Measurements from ENCODE around the gene EYA2. TPM values are rescaled to one million over a fixed set of nuclear protein-coding genes. Genes with fewer than 3 reads are reported as not detected.

The EYA2 gene
- polyA plus RNA-seq, 4 donors: 0.50 to 0.70 TPM; not detected in 2

DNA sequence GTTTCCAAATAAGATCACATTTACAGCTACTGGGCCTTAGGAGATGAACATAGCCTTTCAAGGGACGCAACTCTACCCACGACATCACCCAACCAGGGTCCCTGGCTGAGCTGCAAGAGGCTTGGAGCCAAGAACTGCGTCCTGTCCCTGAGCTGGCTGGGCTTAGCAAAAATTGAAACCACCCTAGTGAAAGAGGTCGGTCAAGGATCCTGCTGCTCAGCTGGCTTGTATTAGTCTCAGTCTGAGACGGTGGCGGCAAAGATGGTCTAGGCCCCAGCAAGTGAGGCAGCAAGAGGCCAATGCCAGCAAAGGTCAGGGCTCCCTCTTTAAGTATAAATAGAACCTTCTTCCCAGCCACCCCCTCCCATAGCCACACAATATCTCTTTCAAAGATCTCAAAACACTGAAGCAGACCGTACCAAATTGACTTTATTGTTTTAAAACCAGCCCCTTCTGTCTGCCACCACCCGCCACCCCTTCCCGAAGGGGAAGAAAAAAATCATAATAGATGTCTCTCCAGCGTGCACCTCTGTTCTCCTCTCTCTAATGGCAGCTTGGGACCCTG lies 140.5 kb downstream of the EYA2 start:
- WGBS, 3 donors: 79 to 89% (median 88%) methylated on average over 10 of the region's 10 CpGs
- H3K4me1 ChIP-seq (ENCODE audit: control insufficient read depth in 3 of 3, insufficient read depth in 2 of 3, low read depth in 1 of 3, low read length in 2 of 3): no peaks in the 10 kb centered on the region
- H3K4me3 ChIP-seq (ENCODE audit: low read depth in 1 of 3, low read length in 3 of 3): no peak overlapping the region
- FAIRE-seq (no peak), DNase-seq (no peak)
- no peaks in the 10 kb centered on the region for H3K36me3 ChIP-seq (ENCODE audit: control insufficient read depth in 3 of 3, insufficient read depth in 2 of 3, low read depth in 1 of 3, low read length in 3 of 3)
- no peak overlapping the region for H3K27ac ChIP-seq (ENCODE audit: low read depth in 1 of 3, low read length in 2 of 3)
- no peaks in the 10 kb centered on the region for H3K27me3 ChIP-seq (ENCODE audit: control insufficient read depth in 3 of 3, insufficient read depth in 3 of 3, low read length in 3 of 3)
- no peaks in the 10 kb centered on the region for H3K9me3 ChIP-seq (ENCODE audit: control insufficient read depth in 2 of 2, insufficient read depth in 1 of 2, low read depth in 1 of 2, low read length in 1 of 2)

DNA sequence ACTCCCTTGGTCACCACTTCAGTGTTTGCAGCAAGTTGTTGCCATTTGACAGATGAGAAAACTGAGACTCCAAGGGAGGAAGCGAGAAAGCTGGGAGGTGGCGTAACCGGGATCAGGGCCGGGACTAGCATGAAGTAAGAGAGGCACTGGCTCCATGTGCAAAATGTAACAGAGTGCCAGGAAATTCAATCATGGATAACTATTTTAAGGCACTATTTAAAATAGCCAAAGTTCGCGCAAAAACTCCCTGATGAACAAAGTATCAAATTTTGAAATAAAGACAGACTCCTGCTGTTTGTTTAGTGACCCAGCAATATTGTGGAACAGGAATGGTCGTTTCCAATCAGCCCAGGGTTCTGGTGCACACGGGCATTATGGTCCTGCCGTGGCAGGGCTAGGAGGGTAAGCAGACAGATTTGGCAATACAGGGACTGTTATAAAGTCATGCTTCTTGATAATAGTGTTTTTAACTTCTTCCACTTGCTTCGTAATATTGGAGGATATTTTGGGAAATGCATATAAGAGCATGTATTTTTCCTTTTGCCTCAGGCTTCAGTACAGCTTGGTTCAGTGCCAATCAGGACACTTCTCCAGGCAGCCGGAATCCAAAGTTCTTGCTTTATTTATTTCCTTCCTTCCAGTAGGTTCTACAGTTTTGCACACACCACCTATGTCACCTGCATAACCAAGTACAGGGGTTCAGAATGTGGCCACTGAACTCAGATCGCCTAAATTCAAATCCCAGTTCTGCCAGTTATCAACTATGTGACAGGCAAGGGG lies 141.6 kb downstream of the EYA2 start:
- Histone ChIP-seq H3K27ac (ENCODE audit: low read depth in 1 of 3, low read length in 2 of 3) (no peak overlapping the region), H3K4me3 (ENCODE audit: low read depth in 1 of 3, low read length in 3 of 3) (no peak overlapping the region), H3K27me3 (ENCODE audit: control insufficient read depth in 3 of 3, insufficient read depth in 3 of 3, low read length in 3 of 3) (no peaks in the 10 kb centered on the region), H3K36me3 (ENCODE audit: control insufficient read depth in 3 of 3, insufficient read depth in 2 of 3, low read depth in 1 of 3, low read length in 3 of 3) (no peaks in the 10 kb centered on the region), H3K9me3 (ENCODE audit: control insufficient read depth in 2 of 2, insufficient read depth in 1 of 2, low read depth in 1 of 2, low read length in 1 of 2) (no peaks in the 10 kb centered on the region), H3K4me1 (ENCODE audit: control insufficient read depth in 3 of 3, insufficient read depth in 2 of 3, low read depth in 1 of 3, low read length in 2 of 3) (no peaks in the 10 kb centered on the region)
- FAIRE-seq (no peak), DNase-seq (no peak)
- 75 to 79% (median 78%) methylated on average over 12 of the region's 12 CpGs for WGBS, 3 donors

DNA sequence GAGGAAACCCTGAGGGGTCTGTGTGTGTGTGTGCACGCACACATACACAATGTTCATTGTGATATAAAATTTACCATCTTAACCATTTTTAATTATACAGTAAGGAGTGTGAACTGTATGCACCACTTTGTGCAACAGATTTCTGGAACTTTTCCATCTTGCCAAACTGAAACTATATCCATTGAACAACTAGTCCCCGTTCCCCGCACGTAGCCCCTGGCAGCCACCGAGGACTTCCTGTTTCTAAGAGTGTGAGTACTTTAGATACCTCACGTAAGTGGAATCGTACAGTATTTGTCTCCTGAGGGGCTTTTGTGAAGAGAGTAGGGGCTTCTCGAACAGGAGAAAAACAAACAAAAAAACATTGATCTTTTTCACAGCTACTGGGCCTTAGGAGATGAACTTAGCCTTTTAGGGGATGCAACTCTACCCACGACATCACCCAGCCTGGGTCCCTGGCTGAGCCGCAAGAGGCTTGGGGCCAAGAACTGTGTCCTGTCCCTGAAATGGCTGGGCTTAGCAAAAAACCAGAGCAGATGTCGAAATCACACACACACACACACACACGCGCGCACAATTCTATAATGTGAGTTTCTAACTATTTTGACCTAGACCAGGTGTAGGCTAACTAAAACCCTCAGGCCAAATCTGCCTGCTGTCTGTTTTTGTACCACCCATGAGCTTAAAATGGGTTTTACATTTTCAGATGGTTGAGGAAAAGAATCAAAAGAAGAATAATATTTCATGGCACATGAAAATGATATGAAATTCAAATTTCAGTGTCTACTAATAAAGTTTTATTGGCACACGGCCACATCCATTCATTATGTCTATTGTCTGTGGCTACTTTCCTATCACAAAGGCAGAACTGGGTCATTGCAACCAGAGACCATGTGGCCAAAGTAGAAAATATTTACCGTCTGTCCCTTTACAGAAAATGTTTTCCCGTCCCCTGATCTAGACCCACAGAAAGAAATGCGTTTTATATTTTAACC lies 144.2 kb downstream of the EYA2 start:
- Histone ChIP-seq H3K27me3 (ENCODE audit: control insufficient read depth in 3 of 3, insufficient read depth in 3 of 3, low read length in 3 of 3) (no peaks in the 10 kb centered on the region), H3K4me3 (ENCODE audit: low read depth in 1 of 3, low read length in 3 of 3) (no peak overlapping the region), H3K27ac (ENCODE audit: low read depth in 1 of 3, low read length in 2 of 3) (no peak overlapping the region), H3K36me3 (ENCODE audit: control insufficient read depth in 3 of 3, insufficient read depth in 2 of 3, low read depth in 1 of 3, low read length in 3 of 3) (no peaks in the 10 kb centered on the region), H3K4me1 (ENCODE audit: control insufficient read depth in 3 of 3, insufficient read depth in 2 of 3, low read depth in 1 of 3, low read length in 2 of 3) (no peaks in the 10 kb centered on the region), H3K9me3 (ENCODE audit: control insufficient read depth in 2 of 2, insufficient read depth in 1 of 2, low read depth in 1 of 2, low read length in 1 of 2) (no peaks in the 10 kb centered on the region)
- 64 to 80% (median 65%) methylated on average over 18 of the region's 18 CpGs for WGBS, 3 donors
- DNase-seq (no peak), FAIRE-seq (no peak)

DNA sequence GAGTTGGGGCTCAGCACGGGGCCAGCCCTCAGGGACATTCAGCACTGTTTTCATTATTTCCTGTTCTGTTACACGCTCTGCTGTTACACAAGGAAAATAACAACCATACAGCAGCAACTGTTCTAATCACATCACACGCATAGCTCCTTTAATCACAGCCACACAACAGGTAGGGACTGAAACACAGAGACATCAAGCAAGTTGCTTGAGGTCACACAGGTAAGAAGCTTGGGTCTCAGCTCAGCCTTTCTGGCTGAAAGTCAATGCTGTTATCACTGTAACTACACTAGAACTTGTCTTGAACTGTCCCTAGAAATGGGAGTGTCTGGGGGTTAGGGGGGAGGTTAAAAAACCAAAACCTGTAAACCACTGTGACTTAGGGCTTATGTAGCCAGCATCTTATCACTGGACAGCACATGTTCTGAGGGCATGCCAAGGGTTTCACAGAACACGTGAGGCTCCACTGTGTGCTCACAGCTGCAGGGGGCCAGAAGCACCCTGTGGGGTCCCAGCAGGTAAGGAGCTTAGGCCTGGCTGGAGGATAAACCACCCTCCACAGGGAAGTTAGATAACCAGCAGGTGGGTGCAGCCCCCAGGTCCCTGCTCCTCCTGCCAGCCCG lies 146.0 kb downstream of the EYA2 start:
- FAIRE-seq (no peak), DNase-seq (no peak)
- Histone ChIP-seq H3K27me3 (ENCODE audit: control insufficient read depth in 3 of 3, insufficient read depth in 3 of 3, low read length in 3 of 3) (peaks cover 0 to 3% (median 0%) of the 10 kb centered on the region in 3 donors), H3K4me3 (ENCODE audit: low read depth in 1 of 3, low read length in 3 of 3) (no peak overlapping the region), H3K4me1 (ENCODE audit: control insufficient read depth in 3 of 3, insufficient read depth in 2 of 3, low read depth in 1 of 3, low read length in 2 of 3) (no peaks in the 10 kb centered on the region), H3K36me3 (ENCODE audit: control insufficient read depth in 3 of 3, insufficient read depth in 2 of 3, low read depth in 1 of 3, low read length in 3 of 3) (no peaks in the 10 kb centered on the region), H3K27ac (ENCODE audit: low read depth in 1 of 3, low read length in 2 of 3) (no peak overlapping the region), H3K9me3 (ENCODE audit: control insufficient read depth in 2 of 2, insufficient read depth in 1 of 2, low read depth in 1 of 2, low read length in 1 of 2) (peaks cover 0 to 6% of the 10 kb centered on the region in 2 donors)
- WGBS, 3 donors: 52 to 55% (median 54%) methylated on average over 5 of the region's 5 CpGs

DNA sequence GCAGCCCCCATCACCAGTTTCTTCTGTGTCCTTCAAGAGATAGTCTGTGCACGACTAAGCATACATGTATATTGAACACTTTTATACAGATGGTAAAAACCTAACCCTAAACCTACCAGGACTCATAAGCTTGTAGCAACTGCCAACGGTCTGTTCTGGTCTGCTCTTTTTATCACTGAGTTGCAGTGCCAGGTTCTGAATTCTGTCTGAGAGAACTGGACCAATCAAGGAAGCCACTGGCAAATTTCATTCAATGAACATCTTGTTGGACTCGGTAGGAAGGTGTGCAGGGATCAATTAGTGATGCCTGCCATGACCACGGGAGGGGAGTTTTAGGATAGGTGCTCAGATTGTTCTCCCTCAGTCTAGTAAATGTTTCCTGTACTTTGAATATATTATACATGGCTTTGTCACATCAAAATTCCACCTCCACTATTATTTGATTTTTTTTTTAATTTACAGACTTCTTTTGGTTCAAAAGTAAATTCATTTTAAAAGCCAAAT lies 146.8 kb downstream of the EYA2 start:
- FAIRE-seq (no peak), DNase-seq (no peak)
- peaks cover 0 to 3% (median 0%) of the 10 kb centered on the region in 3 donors for H3K27me3 ChIP-seq (ENCODE audit: control insufficient read depth in 3 of 3, insufficient read depth in 3 of 3, low read length in 3 of 3)
- peaks cover 0 to 7% of the 10 kb centered on the region in 2 donors for H3K9me3 ChIP-seq (ENCODE audit: control insufficient read depth in 2 of 2, insufficient read depth in 1 of 2, low read depth in 1 of 2, low read length in 1 of 2)
- H3K27ac ChIP-seq (ENCODE audit: low read depth in 1 of 3, low read length in 2 of 3): no peak overlapping the region
- no peak overlapping the region for H3K4me3 ChIP-seq (ENCODE audit: low read depth in 1 of 3, low read length in 3 of 3)
- 49 to 68% (median 54%) methylated on average over 4 of the region's 4 CpGs for WGBS, 3 donors
- H3K4me1 ChIP-seq (ENCODE audit: control insufficient read depth in 3 of 3, insufficient read depth in 2 of 3, low read depth in 1 of 3, low read length in 2 of 3): no peaks in the 10 kb centered on the region
- no peaks in the 10 kb centered on the region for H3K36me3 ChIP-seq (ENCODE audit: control insufficient read depth in 3 of 3, insufficient read depth in 2 of 3, low read depth in 1 of 3, low read length in 3 of 3)

DNA sequence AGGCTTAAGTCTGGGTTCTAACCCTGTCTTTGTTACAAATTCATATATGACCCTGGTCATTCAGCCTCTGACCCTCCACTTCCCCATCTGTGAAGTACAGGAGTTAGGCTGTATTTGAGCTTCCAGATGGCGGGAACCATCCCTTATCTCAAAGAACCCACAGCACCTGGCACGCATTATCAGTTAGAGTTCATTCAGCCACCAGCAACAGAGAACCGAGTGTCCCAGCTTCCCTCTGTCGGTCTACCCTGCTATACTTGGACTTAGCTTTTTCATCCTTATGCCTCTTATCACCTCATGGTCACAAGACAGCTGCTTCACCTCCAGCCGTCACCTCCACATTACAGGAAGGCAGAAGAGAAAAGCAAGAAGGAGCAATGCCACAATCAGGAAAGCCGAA lies 147.8 kb downstream of the EYA2 start:
- FAIRE-seq: no peak
- no peaks in the 10 kb centered on the region for H3K36me3 ChIP-seq (ENCODE audit: control insufficient read depth in 3 of 3, insufficient read depth in 2 of 3, low read depth in 1 of 3, low read length in 3 of 3)
- 53 to 84% (median 61%) methylated on average over 6 of the region's 6 CpGs for WGBS, 3 donors
- H3K27ac ChIP-seq (ENCODE audit: low read depth in 1 of 3, low read length in 2 of 3): no peak overlapping the region
- no peak for DNase-seq
- no peak overlapping the region for H3K4me3 ChIP-seq (ENCODE audit: low read depth in 1 of 3, low read length in 3 of 3)
- no peaks in the 10 kb centered on the region for H3K4me1 ChIP-seq (ENCODE audit: control insufficient read depth in 3 of 3, insufficient read depth in 2 of 3, low read depth in 1 of 3, low read length in 2 of 3)
- peaks cover 0 to 7% of the 10 kb centered on the region in 2 donors for H3K9me3 ChIP-seq (ENCODE audit: control insufficient read depth in 2 of 2, insufficient read depth in 1 of 2, low read depth in 1 of 2, low read length in 1 of 2)
- H3K27me3 ChIP-seq (ENCODE audit: control insufficient read depth in 3 of 3, insufficient read depth in 3 of 3, low read length in 3 of 3): peaks cover 0 to 3% (median 0%) of the 10 kb centered on the region in 3 donors

DNA sequence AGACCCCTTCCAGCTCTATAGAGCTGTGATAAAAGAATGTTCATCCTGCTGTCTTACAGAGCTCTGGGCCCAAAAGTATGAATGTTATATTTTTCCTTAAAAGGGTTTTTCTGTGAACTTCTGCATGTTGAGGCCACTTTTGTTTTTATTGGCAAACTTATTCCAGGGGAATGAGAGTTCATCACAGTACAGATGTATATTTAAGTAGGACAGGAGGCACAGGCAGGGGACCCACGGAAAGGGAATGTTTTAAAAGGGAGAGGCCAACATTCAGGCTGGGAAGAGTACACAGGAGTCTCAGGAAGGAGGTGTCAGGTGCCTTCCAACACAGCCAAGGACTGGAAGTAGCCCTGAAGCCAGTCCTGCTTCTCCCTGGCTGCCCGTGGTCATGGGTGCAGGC lies 148.4 kb downstream of the EYA2 start:
- DNase-seq (no peak), FAIRE-seq (no peak)
- peaks cover 0 to 3% (median 0%) of the 10 kb centered on the region in 3 donors for H3K27me3 ChIP-seq (ENCODE audit: control insufficient read depth in 3 of 3, insufficient read depth in 3 of 3, low read length in 3 of 3)
- H3K9me3 ChIP-seq (ENCODE audit: control insufficient read depth in 2 of 2, insufficient read depth in 1 of 2, low read depth in 1 of 2, low read length in 1 of 2): peaks cover 0 to 7% of the 10 kb centered on the region in 2 donors
- H3K4me3 ChIP-seq (ENCODE audit: low read depth in 1 of 3, low read length in 3 of 3): no peak overlapping the region
- H3K4me1 ChIP-seq (ENCODE audit: control insufficient read depth in 3 of 3, insufficient read depth in 2 of 3, low read depth in 1 of 3, low read length in 2 of 3): no peaks in the 10 kb centered on the region
- H3K36me3 ChIP-seq (ENCODE audit: control insufficient read depth in 3 of 3, insufficient read depth in 2 of 3, low read depth in 1 of 3, low read length in 3 of 3): no peaks in the 10 kb centered on the region
- H3K27ac ChIP-seq (ENCODE audit: low read depth in 1 of 3, low read length in 2 of 3): no peak overlapping the region
- 40 to 63% (median 51%) methylated on average over 2 of the region's 2 CpGs for WGBS, 3 donors

DNA sequence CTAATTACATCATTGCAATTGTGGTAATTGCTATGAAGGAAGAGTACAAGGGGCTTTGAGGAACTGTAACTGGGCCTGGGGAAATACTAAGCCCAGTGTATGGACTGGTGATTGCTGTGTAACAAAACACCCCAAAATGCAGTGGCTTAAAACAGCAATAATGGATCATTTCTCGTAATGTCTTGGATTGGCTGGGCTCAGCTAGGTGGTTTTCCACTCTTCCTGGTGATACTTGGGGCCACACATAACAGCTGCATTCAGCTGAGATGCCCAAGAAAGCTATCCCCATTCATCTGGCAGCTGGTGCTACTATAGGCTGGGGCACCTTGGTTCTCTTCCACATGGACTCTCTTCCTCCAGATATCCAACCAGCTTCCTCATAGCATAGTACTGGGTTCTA lies 150.3 kb downstream of the EYA2 start:
- DNase-seq (no peak), FAIRE-seq (no peak)
- WGBS, 3 donors: 80 to 86% (median 81%) methylated on average over 1 of the region's 1 CpG
- peaks cover 0 to 6% (median 0%) of the 10 kb centered on the region in 3 donors for H3K27me3 ChIP-seq (ENCODE audit: control insufficient read depth in 3 of 3, insufficient read depth in 3 of 3, low read length in 3 of 3)
- peaks cover 0 to 7% of the 10 kb centered on the region in 2 donors for H3K9me3 ChIP-seq (ENCODE audit: control insufficient read depth in 2 of 2, insufficient read depth in 1 of 2, low read depth in 1 of 2, low read length in 1 of 2)
- no peak overlapping the region for H3K27ac ChIP-seq (ENCODE audit: low read depth in 1 of 3, low read length in 2 of 3)
- no peaks in the 10 kb centered on the region for H3K4me1 ChIP-seq (ENCODE audit: control insufficient read depth in 3 of 3, insufficient read depth in 2 of 3, low read depth in 1 of 3, low read length in 2 of 3)
- no peak overlapping the region for H3K4me3 ChIP-seq (ENCODE audit: low read depth in 1 of 3, low read length in 3 of 3)
- no peaks in the 10 kb centered on the region for H3K36me3 ChIP-seq (ENCODE audit: control insufficient read depth in 3 of 3, insufficient read depth in 2 of 3, low read depth in 1 of 3, low read length in 3 of 3)

Data from small intestine (tissue), 7 donors.